ENCODE data around the gene TREX2. TPM values are rescaled to one million over a fixed set of nuclear protein-coding genes. Genes with fewer than 3 reads are reported as not detected.
A peak's percentile ranks its signal among the peaks of the same experiment; 100 is the strongest.

TREX2 gene, protein sequence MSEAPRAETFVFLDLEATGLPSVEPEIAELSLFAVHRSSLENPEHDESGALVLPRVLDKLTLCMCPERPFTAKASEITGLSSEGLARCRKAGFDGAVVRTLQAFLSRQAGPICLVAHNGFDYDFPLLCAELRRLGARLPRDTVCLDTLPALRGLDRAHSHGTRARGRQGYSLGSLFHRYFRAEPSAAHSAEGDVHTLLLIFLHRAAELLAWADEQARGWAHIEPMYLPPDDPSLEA
- 7.3 and 9.8 TPM in 2 replicates for total RNA-seq (2014; rRNA removed; shearing (Covaris generic))

- DNase-seq (ENCODE audit: low spot score) = no peak
Measured at GRCh38 chrX:153445856-153446635, at the start of gene TREX2. TSS of gene TREX2 (minus strand) at chrX:153446056. CDS start at chrX:153445430, 626 bp downstream.

DNA sequence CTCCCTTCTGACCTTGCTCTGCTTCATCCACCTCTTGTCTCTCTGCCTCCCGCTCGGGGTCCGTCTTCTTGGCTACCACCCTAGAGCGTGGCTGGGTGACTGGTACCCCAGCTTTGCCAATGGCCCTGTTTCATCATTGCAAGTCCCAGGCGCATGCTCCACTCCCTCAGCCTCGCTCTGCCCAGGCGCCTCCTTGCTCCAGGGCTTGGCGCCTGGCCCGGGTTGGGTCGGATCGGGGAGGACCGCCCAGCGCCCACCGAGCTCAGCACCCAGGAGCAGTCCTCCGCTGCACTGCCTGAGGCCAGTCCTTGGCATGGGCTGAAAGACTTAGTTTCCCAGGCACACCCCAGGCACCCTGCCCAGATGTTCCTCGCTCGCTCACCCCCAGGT lies 49.5 kb upstream of the TREX2 start:
- DNase-seq (ENCODE audit: low spot score) = no peak

DNA sequence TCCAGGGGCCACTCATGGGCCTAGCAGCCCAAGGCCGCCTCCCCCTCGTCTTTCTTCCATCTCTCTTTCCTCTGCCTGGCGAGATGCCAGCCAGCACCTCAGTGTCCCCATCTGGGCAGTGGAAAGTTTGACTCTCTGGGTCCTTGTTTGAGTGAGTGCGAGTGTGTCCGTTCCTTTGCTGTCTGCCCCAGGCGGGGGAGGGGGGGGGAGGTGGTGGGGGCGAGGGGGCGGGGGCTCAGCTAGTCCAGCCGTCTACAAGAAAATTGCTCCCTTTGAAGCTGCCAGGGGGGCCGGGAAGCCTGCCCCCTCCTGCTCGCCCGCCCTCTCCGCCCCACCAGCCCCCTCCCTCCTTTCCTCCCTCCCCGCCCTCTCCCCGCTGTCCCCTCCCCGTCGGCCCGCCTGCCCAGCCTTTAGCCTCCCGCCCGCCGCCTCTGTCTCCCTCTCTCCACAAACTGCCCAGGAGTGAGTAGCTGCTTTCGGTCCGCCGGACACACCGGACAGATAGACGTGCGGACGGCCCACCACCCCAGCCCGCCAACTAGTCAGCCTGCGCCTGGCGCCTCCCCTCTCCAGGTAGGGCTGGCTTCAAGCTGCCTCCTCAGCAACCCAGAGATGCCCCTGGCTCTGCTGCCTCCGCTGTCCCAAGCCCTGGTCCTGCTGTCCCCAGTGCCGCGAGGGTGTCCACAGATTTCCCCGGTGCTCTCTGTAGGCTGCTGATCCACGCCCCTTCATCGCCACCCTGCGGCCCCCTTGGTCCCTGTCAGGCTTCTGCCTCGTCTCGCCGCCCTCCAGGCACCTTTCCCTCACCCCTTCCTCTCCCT lies 48.9 kb upstream of the TREX2 start, which contains the start of gene BGN:
Gene BGN (plus strand): TSS at position 440 of the 821 bp plus-strand sequence. CDS start 9,652 bp downstream, outside the sequence.
- no peak for DNase-seq (ENCODE audit: low spot score)

DNA sequence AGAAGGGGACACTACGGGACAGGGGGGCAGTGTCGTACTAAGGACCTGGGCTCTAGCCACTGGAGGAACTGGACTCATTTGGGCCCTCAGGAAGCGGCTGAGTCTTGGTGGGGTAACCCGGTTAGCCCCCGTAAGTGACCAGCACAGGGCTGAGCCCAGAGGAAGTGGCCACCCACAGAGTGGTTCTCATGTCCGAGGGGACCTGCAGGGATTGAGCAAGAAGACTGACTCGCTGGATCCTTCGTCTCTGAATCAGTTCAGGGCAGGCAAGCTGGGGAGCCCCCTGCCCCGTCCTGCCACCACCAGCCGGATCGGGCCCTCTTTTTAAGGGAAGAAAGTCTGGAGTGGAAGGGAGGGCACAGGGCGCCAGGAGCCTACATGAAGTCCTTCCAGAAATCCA lies 48.2 kb upstream of the TREX2 start:
- no peak for DNase-seq (ENCODE audit: low spot score)

DNA sequence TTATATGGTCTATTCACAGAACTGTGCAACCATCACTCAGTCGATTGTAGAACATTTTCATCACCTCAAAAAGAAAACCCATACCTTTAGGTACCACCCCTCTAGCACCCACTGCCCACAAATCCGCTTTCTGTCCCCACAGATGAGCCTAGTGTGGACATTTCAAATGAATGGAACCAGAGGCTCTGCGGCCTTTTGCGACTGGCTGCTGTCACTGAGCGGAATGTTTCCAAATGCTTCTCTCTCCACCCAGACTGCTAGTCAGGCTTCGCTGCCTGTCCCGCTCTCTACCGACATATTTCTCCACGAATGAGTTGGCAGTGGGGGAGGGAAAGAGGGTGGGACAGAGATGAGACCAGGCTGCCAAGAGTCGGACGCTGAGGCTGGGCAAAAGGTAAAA lies 47.2 kb upstream of the TREX2 start:
- no peak for DNase-seq (ENCODE audit: low spot score)

GRCh38 chrX:153492543-153492942 lies 46.7 kb upstream of the TREX2 start:
- DNase-seq (ENCODE audit: low spot score) = no peak

DNA sequence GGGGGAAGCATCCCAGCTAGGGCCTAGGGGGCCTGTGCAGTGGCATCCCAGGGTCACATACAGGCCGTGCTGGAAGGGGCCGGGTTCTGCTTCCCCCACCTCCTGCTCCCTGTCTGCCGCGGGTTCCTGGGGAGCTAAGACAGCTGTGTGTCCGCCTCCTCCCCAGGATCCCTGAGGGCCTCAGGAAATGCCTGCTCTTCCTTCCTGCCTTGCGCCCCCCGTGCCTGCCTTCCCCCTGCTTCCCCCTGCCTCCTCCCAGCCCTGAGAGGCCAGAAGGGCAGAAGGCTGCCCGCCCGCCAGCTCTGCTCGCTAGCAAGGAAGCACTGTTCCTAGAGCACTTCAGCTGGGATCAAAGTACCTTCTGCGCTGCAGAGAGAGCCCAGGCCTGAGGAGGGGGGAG lies 46.1 kb upstream of the TREX2 start:
- DNase-seq (ENCODE audit: low spot score) = no peak

- DNase-seq (ENCODE audit: low spot score) = no peak
Measured at GRCh38 chrX:153491351-153491914, 45.6 kb upstream of the TREX2 start.

DNA sequence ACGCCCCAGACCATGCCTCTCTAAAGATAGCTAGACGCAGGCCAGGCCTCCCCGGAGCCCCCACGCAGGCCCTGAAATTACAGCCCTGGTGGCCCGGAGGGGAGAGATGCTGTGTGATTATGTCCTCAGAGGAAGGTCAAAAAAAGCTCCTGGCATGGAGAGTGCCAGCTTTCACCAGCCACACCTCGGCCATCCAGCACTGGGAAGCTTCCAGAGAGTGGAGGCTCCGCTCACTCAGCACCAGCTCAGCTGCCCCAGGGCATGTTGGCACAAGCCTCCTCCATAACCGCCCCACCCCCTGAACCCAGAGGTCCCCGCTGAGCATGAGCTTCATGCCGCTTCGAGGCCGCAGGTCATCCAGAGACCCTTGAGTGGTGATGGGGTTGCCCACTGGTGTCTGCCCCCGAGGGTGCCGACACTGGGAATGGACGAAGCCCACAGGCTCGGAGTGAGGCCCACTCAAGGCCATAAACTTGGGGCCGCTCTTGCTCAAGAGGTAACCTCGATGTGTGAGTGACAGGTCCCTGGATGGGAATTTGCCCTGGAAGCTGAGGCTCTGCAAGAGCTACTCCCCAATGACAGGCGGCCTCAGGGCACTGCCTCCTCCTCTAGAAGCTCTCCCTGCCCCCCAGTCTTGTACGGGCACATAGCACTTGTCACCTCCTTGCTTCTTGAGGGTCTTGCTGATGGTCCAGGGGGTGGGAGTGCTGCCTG lies 44.5 kb upstream of the TREX2 start:
- no peak for DNase-seq (ENCODE audit: low spot score)

DNA sequence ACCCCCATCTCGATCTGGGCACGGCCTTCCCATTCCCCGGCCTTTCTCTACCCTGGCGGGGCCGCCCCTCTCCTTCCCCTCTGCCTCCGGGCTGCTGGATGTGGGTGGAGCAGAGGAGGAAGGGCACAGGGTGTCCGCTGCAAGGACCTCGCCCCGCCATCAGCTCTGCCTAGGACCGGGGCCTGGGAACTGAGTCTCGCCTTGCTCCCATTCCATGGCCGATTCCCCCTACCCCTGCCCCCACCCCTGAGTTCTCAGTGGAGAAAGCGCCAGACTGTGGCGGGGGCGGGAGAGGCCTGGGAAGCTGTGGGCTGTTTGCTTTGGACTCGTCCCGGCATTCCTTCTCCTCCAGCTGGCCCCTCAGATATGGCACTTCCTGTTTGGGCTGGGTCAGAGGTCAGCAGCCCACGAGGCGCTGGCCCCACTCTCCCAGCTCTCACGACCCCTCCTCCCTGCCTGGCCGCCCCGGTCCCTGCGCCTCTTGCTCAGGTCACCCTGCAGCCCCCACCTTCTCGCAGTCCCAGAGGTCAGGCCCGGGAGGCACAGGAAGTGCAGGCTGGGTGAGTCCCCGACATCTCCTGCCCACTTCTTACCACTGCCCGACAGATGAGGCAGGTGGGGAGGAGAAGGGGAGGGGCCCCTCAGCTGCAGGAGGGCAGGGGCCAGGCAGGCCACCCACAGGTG lies 42.5 kb upstream of the TREX2 start:
- DNase-seq (ENCODE audit: low spot score) = peak; percentile 56

DNA sequence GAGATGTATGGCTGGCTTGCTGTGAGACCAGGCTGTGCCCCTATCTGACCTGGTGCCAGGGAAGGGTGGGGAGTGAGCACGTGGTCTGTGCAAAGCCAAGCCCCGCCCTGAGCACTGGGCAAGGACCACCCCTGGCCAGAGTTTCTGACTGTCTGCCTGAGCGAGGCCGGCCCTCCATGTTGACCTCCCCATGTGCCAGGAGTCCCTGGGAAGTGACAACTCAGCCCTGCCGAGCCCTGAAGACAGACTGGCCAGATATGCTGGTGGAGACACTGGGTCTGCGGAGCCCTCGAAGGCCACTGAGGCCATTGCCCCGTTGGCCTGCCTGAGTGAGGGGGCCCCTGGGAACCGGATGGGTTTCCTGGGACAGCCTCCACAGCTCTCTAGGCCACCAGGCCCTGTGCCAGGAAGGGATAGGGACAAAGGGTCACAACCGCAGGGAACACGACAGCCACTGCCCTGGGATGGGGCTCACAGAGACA lies 41.8 kb upstream of the TREX2 start:
- DNase-seq (ENCODE audit: low spot score) = peak; percentile 45

DNA sequence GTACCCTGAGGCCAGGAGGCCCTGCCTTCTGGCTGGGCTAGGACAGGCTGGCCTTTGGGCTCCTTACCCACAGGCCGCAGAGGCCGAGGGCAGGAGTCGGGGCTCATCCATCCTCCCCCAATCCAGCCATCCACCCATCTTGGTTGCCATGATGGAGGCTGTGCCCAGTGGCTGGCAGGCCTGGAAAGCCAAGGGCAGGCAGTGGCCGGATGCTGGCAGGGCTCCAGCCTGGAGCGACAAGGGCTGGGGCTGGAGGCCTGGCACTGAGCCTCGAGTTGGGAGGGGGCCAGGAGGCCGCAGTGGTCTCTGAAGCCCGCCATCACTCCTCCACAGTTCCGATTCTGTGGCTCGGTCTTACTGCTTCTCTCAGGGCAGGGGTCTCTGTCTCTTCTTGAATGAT lies 40.3 kb upstream of the TREX2 start:
- DNase-seq (ENCODE audit: low spot score) = no peak

GRCh38 chrX:153485396-153486080 lies 39.7 kb upstream of the TREX2 start:
- DNase-seq (ENCODE audit: low spot score) = no peak

- DNase-seq (ENCODE audit: low spot score) = no peak
Measured at GRCh38 chrX:153482376-153483015, 36.6 kb upstream of the TREX2 start.

DNA sequence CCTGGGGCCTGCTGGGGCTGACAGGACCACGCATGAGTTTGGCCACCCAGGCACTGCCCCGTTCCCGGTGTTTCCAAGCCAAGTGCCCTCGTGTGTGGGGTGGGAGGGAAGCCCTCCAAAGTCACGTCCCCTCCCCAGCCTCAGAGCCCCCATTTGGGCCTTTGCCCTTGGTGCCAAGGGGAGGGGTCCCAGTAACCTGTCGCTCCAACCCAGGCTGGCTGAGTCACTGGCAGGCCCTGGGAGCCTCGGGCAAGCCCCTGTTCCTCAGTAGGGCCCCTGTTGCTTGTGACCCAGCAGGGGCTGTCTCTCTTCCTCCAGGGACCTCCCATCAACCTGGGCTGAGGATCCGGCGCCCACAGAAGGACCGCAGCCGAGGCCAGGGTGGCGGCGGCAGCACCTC lies 35.2 kb upstream of the TREX2 start:
- no peak for DNase-seq (ENCODE audit: low spot score)

- no peak for DNase-seq (ENCODE audit: low spot score)
Measured at GRCh38 chrX:153478746-153479145, 32.9 kb upstream of the TREX2 start.

GRCh38 chrX:153477901-153478300 lies 32.0 kb upstream of the TREX2 start:
- no peak for DNase-seq (ENCODE audit: low spot score)

- DNase-seq (ENCODE audit: low spot score) = no peak
Measured at GRCh38 chrX:153477364-153477857, 31.6 kb upstream of the TREX2 start.

All from HT-29 (cell line).